ENCODE data around the gene OSTC.

Gene OSTC

GRCh38 chr4:108624263-108625056 is 25.9 kb upstream of the OSTC start:
- in situ Hi-C loops (cut with MboI; ENCODE audit: low pct_unique_long_range_greater_than_20kb, low sequenced_read_pairs, unreplicated experiment) = no loop called here

GRCh38 chr4:108626056-108626455 is 24.3 kb upstream of the OSTC start:
- in situ Hi-C loops (cut with MboI; ENCODE audit: low pct_unique_long_range_greater_than_20kb, low sequenced_read_pairs, unreplicated experiment) = no loop called here
- no peak for DNase-seq (ENCODE audit: low spot score)
- TF ChIP-seq CTCF (IDR thresholded peaks at IDR 0.05; ENCODE audit: extremely low read depth, insufficient read depth, missing control alignments) = no peak

More at GRCh38 chr4:108624263-108625056, 25.9 kb upstream of the OSTC start:
- no peak for DNase-seq (ENCODE audit: low spot score)
- TF ChIP-seq CTCF (IDR thresholded peaks at IDR 0.05; ENCODE audit: extremely low read depth, insufficient read depth, missing control alignments) = no peak

DNA sequence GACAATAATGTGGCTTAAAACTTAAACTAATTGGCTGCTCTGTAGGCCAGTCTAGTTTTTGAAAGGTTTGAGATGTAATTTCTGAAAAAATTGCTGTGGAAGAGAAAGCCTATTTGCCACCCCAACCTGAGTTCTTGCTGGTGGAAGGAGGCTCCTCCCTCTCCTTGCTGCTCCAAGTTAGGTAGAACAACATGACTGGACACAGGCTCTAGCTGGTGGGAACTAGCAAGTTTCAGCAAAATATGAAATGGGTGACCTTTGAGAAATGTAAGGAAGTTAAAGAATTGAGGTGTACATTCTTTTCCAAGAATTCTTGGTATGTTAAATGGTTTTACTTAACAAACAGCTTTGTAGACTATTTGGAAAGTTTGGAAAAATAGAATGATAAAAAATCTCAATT is 22.0 kb upstream of the OSTC start:
- DNase-seq (ENCODE audit: low spot score) = no peak
- TF ChIP-seq CTCF (IDR thresholded peaks at IDR 0.05; ENCODE audit: extremely low read depth, insufficient read depth, missing control alignments) = no peak
- in situ Hi-C loops (cut with MboI; ENCODE audit: low pct_unique_long_range_greater_than_20kb, low sequenced_read_pairs, unreplicated experiment) = no loop called here

DNA sequence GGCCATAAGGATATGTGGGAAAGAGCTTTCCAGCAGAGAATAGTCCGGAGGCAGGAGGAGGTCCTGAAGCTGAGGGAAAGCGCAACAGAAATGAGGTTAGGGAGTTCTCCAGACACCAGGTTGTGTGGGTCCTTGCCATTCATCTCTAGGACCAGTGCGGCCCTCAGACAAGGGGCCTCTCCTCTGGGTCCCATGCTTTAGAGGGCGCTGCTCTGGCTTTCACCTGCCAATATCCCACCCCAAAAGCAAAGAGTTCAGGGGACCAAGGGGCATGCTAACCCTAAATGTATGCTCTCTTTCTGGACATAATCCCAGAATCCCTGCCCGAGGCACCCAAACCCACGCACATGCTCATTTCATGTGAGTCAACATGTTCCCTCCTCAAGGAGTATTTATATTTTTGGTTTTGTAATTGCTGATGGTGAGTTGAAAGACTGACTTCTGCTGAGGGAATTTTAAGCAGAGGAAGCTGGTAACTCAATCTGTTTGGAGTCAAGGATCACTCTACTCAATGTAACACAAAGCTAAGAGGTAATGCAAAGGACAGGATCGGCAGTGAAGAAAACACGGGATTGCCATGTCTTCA is 15.2 kb upstream of the OSTC start:
- in situ Hi-C loops (cut with MboI; ENCODE audit: low pct_unique_long_range_greater_than_20kb, low sequenced_read_pairs, unreplicated experiment) = no loop called here
- no peak for DNase-seq (ENCODE audit: low spot score)
- no peak for TF ChIP-seq CTCF (IDR thresholded peaks at IDR 0.05; ENCODE audit: extremely low read depth, insufficient read depth, missing control alignments)

DNA sequence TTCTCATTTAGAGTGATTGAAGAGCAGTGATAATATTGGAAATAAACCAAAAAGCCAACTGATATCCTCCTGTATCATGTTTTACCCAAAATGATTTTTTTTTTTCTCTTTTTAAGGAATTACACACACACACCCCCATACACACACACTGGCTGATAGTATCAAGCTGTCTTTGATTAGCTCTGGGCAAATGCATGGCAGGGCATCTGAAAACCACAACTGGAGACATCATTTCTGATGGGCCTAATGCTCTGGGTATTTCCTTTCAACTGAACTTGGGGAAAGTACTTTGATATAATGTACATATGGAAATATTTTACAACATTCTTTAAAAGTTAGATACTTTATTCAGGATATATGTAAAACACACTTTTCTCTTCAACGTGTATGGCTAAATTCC is 14.2 kb upstream of the OSTC start:
- no peak for TF ChIP-seq CTCF (IDR thresholded peaks at IDR 0.05; ENCODE audit: extremely low read depth, insufficient read depth, missing control alignments)
- DNase-seq (ENCODE audit: low spot score) = no peak
- in situ Hi-C loops (cut with MboI; ENCODE audit: low pct_unique_long_range_greater_than_20kb, low sequenced_read_pairs, unreplicated experiment) = no loop called here

DNA sequence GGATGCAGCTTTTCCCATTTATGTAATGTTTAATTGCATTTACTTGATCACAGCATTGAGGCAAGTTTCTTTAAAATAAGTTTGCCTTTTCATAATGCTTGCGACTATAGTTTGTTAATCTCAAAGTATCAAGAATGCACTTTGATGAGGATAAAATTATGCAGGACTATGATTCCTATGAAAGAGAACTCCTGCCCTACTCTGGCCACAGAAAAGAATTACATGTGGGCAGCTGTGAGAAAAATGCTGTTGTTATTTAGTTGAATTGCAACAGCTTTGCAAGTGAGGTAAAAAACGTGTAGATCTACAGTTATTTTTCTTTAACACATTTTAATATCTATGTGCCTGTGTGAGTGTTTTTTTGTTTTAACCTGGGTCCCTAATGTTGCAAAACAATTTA is 12.5 kb upstream of the OSTC start:
- DNase-seq (ENCODE audit: low spot score) = no peak
- in situ Hi-C loops (cut with MboI; ENCODE audit: low pct_unique_long_range_greater_than_20kb, low sequenced_read_pairs, unreplicated experiment) = no loop called here
- no peak for TF ChIP-seq CTCF (IDR thresholded peaks at IDR 0.05; ENCODE audit: extremely low read depth, insufficient read depth, missing control alignments)
